Central memory CD8-positive, alpha-beta T cell (primary cell): ENCODE data around the gene GABRG1.

Experiments used
- ATAC-seq: fragments of 150-1000 bp; cut with Tn5 transposase; replicated peaks from 2 replicates; pipeline ENCODE4 v1.10.0; 2022; ENCODE audit warnings: mild to moderate bottlenecking, moderate FRiP score, moderate number of reproducible peaks; ENCODE audit not compliant: poor library complexity, severe bottlenecking; ENCODE audit errors: extremely low read depth
- DNase-seq, 2 donors: peaks; one replicate each; pipeline ENCODE4 v3.0.0; 2021; ENCODE audit warnings: low spot score in 2 of 2
- H3K27ac Mint-ChIP-seq: one replicate; pipeline ENCODE4 v1.8.0; 2022; ENCODE audit warnings: low read depth, mild to moderate bottlenecking, moderate library complexity, mixed read lengths
- H3K27me3 Mint-ChIP-seq: one replicate; pipeline ENCODE4 v1.8.0; 2022; ENCODE audit warnings: mixed read lengths
- H3K36me3 Mint-ChIP-seq: one replicate; pipeline ENCODE4 v1.8.0; 2022; ENCODE audit warnings: mild to moderate bottlenecking, moderate library complexity, mixed read lengths; ENCODE audit not compliant: insufficient read depth
- H3K4me1 Mint-ChIP-seq: one replicate; pipeline ENCODE4 v1.8.0; 2022; ENCODE audit warnings: mixed read lengths
- H3K4me3 Mint-ChIP-seq: one replicate; pipeline ENCODE4 v1.8.0; 2022; ENCODE audit warnings: mild to moderate bottlenecking, moderate library complexity, mixed read lengths
- H3K9me3 Mint-ChIP-seq: one replicate; pipeline ENCODE4 v1.8.0; 2022; ENCODE audit warnings: mixed read lengths

GABRG1 gene

DNA sequence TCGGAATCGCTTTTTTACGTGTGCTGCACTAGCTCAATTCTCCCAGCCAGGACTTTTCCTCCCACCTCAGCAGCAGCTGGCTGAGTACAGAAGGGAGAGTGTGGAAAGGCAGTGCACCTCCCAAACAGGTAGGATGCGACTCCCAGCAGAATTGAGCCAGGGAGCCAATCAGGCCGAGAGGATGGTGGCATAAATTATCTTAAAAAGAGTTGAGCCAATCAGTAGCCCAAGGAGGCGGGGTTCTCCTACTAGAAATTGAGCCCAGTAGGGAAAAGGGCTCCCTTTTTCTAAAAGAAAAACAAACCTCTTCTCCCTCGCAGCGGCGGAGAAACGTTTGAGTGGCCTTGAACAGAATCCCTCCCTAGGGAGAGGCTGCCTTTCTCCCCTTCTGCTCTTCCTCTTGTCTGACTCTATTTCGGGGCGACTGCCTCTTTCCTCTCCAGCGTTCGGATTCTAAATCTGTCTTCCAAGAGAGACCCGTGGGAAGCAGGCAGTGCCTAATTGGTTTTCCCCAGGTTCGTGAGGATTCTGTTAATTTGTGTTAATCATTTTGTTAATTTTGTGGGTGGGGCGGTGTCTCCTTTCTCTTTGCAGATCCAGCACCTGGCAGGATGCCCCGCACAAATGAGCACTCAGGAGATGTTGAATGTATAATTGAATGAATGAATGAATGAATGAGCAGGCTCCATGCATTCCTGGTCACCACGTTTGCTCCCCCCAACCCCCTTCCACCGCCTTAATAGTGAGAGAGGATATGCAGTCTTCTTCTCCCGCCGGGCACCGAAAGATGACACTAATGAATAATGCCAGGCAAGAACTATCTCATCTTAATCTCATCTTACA lies at the start of gene GABRG1:
TSS of gene GABRG1 (minus strand) at position 142 of the 843 bp plus-strand sequence. CDS start at position 1, 141 bp downstream.
- no peaks in the 10 kb centered on the region for H3K4me1 Mint-ChIP-seq
- DNase-seq (no peak), ATAC-seq (no peak)
- H3K4me3 Mint-ChIP-seq: no peak within 1 kb of the TSS
- H3K9me3 Mint-ChIP-seq: peaks cover 12% of the 10 kb centered on the region
- H3K36me3 Mint-ChIP-seq: no peaks in the 10 kb centered on the region
- H3K27ac Mint-ChIP-seq: no peak within 1 kb of the TSS
- H3K27me3 Mint-ChIP-seq: no peaks in the 10 kb centered on the region

DNA sequence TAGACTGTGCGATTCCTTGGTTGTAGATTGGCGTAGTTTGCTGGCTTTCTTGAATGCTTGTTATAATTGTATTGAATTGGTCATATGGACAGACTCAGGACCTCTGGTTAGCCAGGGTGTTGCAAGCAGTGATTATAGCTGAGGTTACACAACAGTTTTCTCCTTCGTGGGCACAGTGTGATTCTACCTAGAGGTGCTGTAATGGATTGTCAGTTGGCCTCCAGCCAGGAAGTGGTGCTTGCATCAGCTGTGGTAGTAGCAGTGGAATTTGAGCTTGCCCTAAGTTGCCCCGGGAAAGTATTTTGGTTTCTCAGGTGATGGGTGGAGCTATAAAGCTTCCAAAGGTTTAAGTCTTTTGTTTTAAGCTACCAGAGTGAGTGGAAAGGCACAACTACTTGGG lies 23.1 kb upstream of the GABRG1 start:
- no peaks in the 10 kb centered on the region for H3K27me3 Mint-ChIP-seq
- no peaks in the 10 kb centered on the region for H3K4me1 Mint-ChIP-seq
- no peak overlapping the region for H3K4me3 Mint-ChIP-seq
- no peak for DNase-seq
- H3K9me3 Mint-ChIP-seq: peaks cover 13% of the 10 kb centered on the region
- no peak overlapping the region for H3K27ac Mint-ChIP-seq
- no peaks in the 10 kb centered on the region for H3K36me3 Mint-ChIP-seq
- no peak for ATAC-seq

DNA sequence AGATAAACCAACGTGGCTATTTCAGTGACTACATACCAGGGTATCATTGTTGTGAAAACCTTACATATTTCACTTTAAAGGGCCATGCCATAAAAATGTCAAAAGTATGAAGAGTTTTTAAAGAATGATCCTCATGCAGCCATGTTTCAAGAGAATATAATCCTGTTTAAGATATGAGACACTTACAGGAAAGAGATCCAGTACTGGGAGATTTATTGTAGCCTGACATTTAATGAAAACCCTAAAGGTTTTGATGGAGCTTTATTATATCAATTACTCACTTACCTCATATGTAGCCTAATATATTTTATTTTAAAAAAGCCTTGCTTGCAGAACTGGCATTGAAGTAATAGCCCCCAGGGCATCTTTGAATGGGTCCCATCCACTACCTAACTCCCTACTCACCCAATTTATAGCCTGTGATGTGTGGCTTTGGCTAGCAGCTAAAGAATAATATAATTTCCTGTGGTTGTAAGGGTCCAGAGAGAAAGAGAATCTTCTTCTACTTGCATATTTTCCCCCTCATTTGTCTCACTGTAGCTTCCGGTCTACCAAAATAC lies 7.7 kb upstream of the GABRG1 start:
- Mint-ChIP-seq H3K9me3 (peaks cover 21% of the 10 kb centered on the region), H3K36me3 (no peaks in the 10 kb centered on the region), H3K27me3 (no peaks in the 10 kb centered on the region), H3K4me3 (no peak overlapping the region), H3K27ac (no peak overlapping the region), H3K4me1 (no peaks in the 10 kb centered on the region)
- DNase-seq (no peak), ATAC-seq (no peak)

DNA sequence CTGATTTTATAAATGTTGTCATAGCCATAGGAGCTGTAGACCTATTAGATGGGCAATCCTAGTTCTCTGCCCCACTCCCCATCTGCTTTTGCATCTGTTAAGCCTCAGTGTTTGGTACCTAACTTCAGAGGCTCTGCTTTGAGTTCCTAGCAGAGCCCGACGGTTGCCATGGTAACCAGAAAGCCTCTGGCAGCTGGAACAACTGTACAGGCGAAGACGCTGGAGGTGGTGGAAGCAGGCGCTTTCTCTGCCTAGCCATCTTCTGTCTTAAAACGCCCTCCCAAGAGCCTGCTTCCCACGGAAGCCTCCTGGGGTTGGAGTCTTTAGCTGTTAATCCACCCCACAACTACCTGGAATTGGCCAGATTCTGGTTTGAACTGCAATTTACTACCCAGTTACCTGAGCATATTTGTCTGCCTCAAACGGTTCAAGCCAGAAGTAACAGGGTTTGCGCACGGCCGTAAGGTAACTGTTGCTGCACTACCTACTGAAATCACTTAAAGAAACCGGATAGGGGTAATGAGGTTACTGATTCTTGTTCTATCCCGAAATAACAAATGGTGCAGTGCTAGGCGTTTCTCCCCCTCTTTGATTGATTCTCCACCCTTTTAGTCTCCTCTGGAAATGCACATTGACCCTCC lies 1.0 kb upstream of the GABRG1 start:
- no peaks in the 10 kb centered on the region for H3K4me1 Mint-ChIP-seq
- no peaks in the 10 kb centered on the region for H3K36me3 Mint-ChIP-seq
- H3K27me3 Mint-ChIP-seq: no peaks in the 10 kb centered on the region
- no peak for DNase-seq
- ATAC-seq: no peak
- peaks cover 18% of the 10 kb centered on the region for H3K9me3 Mint-ChIP-seq
- no peak overlapping the region for H3K27ac Mint-ChIP-seq
- no peak overlapping the region for H3K4me3 Mint-ChIP-seq

DNA sequence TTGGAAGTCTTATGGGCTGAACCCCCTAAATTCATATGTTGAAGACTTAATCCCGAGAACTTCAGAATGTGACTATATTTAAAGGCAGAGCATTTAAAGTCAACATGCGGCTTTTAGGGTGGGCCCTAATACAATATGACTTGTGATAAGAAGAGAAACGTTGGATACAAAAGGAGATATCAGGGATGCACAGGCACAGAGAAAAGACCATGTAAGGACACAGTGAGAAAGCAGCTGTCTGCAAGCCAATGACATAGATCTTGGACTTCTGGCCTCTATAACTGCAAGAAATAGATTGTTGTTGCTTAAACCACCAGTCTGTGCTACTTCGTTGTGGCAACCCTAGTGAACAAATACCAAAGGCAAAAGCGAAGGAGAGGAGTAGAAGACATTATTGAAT lies 42.2 kb downstream of the GABRG1 start:
- H3K9me3 Mint-ChIP-seq: peaks cover 24% of the 10 kb centered on the region
- H3K36me3 Mint-ChIP-seq: no peaks in the 10 kb centered on the region
- DNase-seq (no peak), ATAC-seq (no peak)
- no peak overlapping the region for H3K4me3 Mint-ChIP-seq
- no peaks in the 10 kb centered on the region for H3K27me3 Mint-ChIP-seq
- no peak overlapping the region for H3K27ac Mint-ChIP-seq
- H3K4me1 Mint-ChIP-seq: no peaks in the 10 kb centered on the region

DNA sequence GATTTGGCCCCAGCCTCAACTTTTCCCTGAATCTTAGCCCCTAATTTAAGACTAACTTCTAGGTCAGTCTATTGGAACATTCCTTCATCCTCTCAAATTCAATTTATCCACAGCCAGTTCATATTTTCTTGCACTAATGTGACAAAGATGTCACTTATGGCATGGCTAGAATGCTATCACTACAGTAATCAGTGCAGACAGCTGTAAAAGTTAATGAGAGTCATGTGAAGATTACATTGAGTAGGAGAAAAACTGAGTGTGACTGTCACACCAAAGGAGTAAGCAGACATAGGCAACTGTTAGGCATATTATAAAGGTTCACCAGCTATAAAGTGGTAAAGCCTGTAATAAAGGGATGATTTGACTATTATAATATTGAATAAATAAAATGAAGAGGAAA lies 42.6 kb downstream of the GABRG1 start:
- no peaks in the 10 kb centered on the region for H3K4me1 Mint-ChIP-seq
- no peak overlapping the region for H3K27ac Mint-ChIP-seq
- no peaks in the 10 kb centered on the region for H3K36me3 Mint-ChIP-seq
- H3K27me3 Mint-ChIP-seq: no peaks in the 10 kb centered on the region
- H3K9me3 Mint-ChIP-seq: peaks cover 24% of the 10 kb centered on the region
- DNase-seq (no peak), ATAC-seq (no peak)
- H3K4me3 Mint-ChIP-seq: no peak overlapping the region

DNA sequence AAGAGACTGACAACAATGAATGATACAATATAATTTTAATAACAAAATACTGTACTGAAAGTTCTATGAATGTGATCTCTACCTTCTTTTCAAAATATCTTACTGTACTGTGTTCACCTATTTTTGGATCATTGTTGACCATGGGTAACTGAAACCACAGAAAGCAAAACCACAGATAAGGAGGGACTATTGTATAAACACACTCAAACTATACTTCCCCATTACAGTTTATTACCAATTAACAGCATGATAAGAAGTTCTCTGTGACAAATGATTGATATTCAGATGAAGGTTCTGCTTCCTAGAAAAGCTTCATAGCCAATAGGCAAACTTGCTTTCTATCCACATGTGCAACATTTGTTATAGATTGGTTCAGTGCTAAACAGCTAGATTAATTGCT lies 50.1 kb downstream of the GABRG1 start:
- H3K27ac Mint-ChIP-seq: no peak overlapping the region
- no peak for ATAC-seq
- H3K4me3 Mint-ChIP-seq: no peak overlapping the region
- H3K9me3 Mint-ChIP-seq: peaks cover 10% of the 10 kb centered on the region
- no peaks in the 10 kb centered on the region for H3K36me3 Mint-ChIP-seq
- no peaks in the 10 kb centered on the region for H3K4me1 Mint-ChIP-seq
- no peaks in the 10 kb centered on the region for H3K27me3 Mint-ChIP-seq
- no peak for DNase-seq

DNA sequence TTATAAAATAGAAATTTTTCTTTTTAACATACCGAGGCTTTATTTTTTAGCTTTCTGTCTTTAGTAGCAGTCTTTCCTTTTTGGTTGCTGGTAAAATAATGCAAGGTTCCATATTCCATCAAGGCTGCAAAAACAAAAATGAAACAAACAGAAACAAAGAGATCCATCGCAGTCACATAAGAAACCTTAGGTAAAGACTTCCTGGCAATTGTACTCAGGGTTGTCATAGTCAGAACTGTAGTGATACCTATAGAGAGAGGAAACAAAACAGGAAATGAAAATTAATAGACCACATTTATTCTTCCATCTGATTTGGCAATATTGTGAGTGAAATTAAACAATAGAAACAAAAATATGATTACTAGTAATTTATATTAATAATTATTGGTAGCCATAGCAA lies 72.5 kb downstream of the GABRG1 start:
- Mint-ChIP-seq H3K4me1 (no peaks in the 10 kb centered on the region), H3K27me3 (no peaks in the 10 kb centered on the region), H3K4me3 (no peak overlapping the region), H3K36me3 (no peaks in the 10 kb centered on the region), H3K27ac (no peak overlapping the region), H3K9me3 (peaks cover 16% of the 10 kb centered on the region)
- ATAC-seq (no peak), DNase-seq (no peak)

DNA sequence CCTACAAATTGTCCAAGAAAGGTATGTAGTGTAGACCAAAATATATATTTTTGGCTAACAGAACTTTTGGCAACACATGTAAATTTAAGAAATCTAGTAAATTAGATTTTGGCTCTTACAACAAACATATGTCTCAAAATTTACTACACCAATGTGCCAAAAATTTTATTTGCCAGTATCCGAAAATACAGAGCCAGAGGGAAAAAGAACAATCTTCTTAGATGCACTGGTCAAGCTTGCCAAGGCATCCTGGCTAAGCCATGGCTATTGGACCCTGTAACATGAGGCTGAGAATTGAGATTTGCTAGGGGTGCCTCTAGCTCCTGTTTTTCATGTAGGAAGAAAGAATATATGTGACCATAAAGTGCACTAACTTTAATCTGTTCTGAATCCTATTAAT lies 91.8 kb downstream of the GABRG1 start:
- Mint-ChIP-seq H3K4me1 (no peaks in the 10 kb centered on the region), H3K4me3 (no peak overlapping the region), H3K36me3 (no peaks in the 10 kb centered on the region), H3K27me3 (no peaks in the 10 kb centered on the region), H3K27ac (no peak overlapping the region), H3K9me3 (peaks cover 27% of the 10 kb centered on the region)
- no peak for DNase-seq
- ATAC-seq: no peak

DNA sequence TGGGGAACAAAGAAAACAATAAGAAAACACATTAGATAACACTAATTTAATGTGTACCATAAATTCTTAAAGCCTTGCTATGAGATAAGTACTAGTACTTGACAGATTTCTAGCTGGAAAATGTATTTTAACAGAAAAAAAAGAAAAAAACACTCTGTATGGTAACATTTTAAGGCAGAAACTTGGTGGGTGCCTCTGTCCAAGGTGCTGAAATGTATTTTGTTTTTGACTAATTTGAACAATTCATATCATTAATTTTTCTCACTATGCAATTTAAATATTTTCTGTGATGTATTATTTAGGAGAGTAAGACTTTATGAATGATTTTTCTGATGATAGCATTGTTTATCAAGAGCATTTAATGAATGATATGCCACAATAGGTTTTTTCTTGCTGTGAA lies 107.5 kb downstream of the GABRG1 start:
- no peak for ATAC-seq
- no peaks in the 10 kb centered on the region for H3K36me3 Mint-ChIP-seq
- H3K27ac Mint-ChIP-seq: no peak overlapping the region
- H3K4me3 Mint-ChIP-seq: no peak overlapping the region
- DNase-seq: no peak
- H3K27me3 Mint-ChIP-seq: no peaks in the 10 kb centered on the region
- H3K4me1 Mint-ChIP-seq: no peaks in the 10 kb centered on the region
- peaks cover 16% of the 10 kb centered on the region for H3K9me3 Mint-ChIP-seq

DNA sequence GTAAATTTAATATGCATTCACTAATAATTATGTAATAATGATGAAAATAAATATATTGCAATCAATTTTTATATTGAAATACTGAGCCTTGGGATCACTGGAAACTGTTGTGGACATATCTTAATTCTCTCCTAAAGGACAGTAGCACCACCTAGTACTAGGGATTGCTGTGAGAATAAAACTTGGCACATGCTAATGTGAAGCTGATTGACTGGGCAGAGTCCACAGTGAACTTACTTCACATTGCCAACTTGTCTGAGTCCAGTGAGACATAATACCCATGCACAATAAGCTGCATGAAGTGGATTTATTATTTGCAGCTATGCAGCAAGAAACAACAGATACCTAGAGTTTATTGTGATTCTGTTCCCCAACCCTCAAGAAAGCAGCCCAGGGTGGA lies 131.1 kb downstream of the GABRG1 start:
- Mint-ChIP-seq H3K36me3 (no peaks in the 10 kb centered on the region), H3K4me1 (no peaks in the 10 kb centered on the region), H3K9me3 (peaks cover 22% of the 10 kb centered on the region), H3K4me3 (no peak overlapping the region), H3K27me3 (no peaks in the 10 kb centered on the region), H3K27ac (no peak overlapping the region)
- ATAC-seq (no peak), DNase-seq (no peak)

DNA sequence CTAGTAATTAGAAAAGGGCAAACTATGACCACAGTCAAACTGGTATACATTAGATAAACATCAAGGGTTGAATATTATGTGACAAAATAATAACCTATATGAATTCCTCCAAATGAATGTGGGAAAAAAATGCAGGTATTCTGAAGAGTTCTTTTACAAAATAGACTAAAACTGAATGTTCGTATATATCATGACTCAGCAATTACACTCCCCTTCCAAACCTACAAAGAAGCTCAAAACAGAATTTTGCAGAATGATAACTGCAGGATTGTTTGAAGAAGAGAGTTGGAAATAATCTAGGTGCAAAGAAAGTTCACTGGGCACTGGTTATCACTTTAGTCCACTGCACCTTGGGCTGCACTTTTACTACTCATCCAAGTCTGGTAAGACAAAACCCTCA lies 134.1 kb downstream of the GABRG1 start:
- ATAC-seq (no peak), DNase-seq (no peak)
- no peaks in the 10 kb centered on the region for H3K4me1 Mint-ChIP-seq
- H3K4me3 Mint-ChIP-seq: no peak overlapping the region
- peaks cover 6% of the 10 kb centered on the region for H3K9me3 Mint-ChIP-seq
- no peak overlapping the region for H3K27ac Mint-ChIP-seq
- no peaks in the 10 kb centered on the region for H3K36me3 Mint-ChIP-seq
- H3K27me3 Mint-ChIP-seq: no peaks in the 10 kb centered on the region

DNA sequence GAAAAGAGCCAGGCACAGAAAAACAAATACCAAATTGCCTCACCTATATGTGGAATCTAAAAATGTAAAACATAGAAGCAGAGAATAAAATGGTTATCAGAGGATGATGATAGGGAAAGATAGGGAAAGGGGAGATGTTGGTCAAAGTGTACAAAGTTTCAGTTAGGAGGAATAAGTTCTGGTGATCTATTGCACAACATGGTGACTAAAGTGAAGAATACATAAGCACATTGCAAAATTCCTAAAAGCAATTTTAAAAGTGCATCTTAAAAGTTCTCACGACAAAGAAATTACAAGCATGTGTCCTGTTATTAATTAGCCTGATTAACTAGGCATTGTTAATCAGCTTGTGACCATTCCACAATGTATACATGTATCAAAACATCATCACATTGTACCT lies 136.0 kb downstream of the GABRG1 start:
- ATAC-seq: no peak
- peaks cover 12% of the 10 kb centered on the region for H3K9me3 Mint-ChIP-seq
- DNase-seq: no peak
- no peak overlapping the region for H3K27ac Mint-ChIP-seq
- H3K27me3 Mint-ChIP-seq: no peaks in the 10 kb centered on the region
- no peaks in the 10 kb centered on the region for H3K4me1 Mint-ChIP-seq
- H3K36me3 Mint-ChIP-seq: no peaks in the 10 kb centered on the region
- no peak overlapping the region for H3K4me3 Mint-ChIP-seq
